Large intestine (tissue), 3 donors: ENCODE measurements around the gene COPS3. TPM values are rescaled to one million over a fixed set of nuclear protein-coding genes. Genes with fewer than 3 reads are reported as not detected.

Source experiments
- DNase-seq, 2 donors: peaks; one replicate each; pipeline versions ENCODE4 v3.0.0 to v3.0.0-alpha.2; 2013
- H3K27ac ChIP-seq: one replicate; pipeline ENCODE4 v1.5.1; 2013; ENCODE audit warnings: low read length
- H3K27me3 ChIP-seq: 2 replicates; pipeline ENCODE4 v1.6.1; 2013; ENCODE audit warnings: low read length; ENCODE audit not compliant: control insufficient read depth, insufficient read depth
- H3K36me3 ChIP-seq: 2 replicates; pipeline ENCODE4 v1.6.1; 2013; ENCODE audit warnings: low read length; ENCODE audit not compliant: control insufficient read depth, insufficient read depth
- H3K4me1 ChIP-seq: one replicate; pipeline ENCODE4 v1.6.1; 2013; ENCODE audit warnings: low read length; ENCODE audit not compliant: control insufficient read depth, insufficient read depth
- H3K4me3 ChIP-seq: one replicate; pipeline ENCODE4 v1.5.1; 2013; ENCODE audit warnings: low read length
- H3K9me3 ChIP-seq: one replicate; pipeline ENCODE4 v1.6.1; 2013; ENCODE audit warnings: mild to moderate bottlenecking, low read depth, low read length, moderate library complexity; ENCODE audit not compliant: control insufficient read depth
- WGBS: methylation state at CpG from one replicate; pipeline ENCODE4 v1.1.5; 2013; ENCODE audit warnings: low lambda C conversion rate; ENCODE audit not compliant: insufficient coverage; 5-methylcytosine and 5-hydroxymethylcytosine counted together
- polyA plus RNA-seq: library from polyadenylated mRNA; unstranded; fragments of 120-200 nt; gene quantifications from one replicate; pipeline ENCODE4 v1.2.1, GENCODE V29; 2013

The COPS3 gene
- polyA plus RNA-seq, 1 donor: 57.7 TPM

DNA sequence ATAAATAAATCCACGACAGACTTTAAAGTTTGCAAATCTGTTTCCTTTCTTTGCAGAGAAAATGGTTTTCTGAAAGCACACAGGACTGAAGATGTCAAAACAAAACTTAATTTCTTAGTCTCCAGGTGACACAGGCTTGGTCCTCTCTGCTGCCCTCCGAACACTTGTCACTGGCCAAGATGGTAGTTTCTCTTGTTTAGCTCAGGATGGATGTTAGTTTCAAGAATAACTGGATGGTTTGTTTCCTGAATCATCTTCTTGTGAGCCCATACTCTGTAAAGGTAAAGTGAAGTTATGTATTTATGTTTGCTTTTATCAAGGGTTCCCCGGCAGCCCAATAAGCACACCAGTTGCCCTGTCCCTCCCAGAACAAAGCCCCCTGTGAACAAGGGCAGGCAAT, 34.2 kb downstream of the COPS3 start:
- Histone ChIP-seq H3K36me3 (peaks cover 42% of the 10 kb centered on the region), H3K4me3 (no peak overlapping the region)

DNA sequence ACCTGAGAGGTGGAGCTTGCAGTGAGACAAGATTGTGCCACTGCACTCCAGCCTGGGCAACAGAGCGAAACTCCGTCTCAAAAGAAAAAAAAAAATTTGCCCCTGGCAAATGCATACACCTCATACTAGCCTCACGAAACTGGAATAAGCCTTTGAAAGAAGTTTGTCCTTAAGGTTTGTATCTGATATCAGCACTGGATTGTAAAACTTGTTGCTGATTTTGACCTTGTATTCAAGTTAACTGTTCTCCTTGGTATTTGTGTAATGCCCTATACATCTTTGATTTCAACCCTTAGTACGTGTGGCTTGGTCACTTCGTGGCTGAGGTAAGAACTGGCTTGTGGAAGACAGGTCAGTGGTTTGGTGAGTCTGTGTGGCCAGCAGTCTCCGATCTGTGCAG, 37.9 kb downstream of the COPS3 start:
- no peaks in the 10 kb centered on the region for H3K27me3 ChIP-seq
- no peak overlapping the region for H3K4me3 ChIP-seq
- H3K27ac ChIP-seq: no peak overlapping the region
- no peaks in the 10 kb centered on the region for H3K4me1 ChIP-seq
- DNase-seq: no peak
- H3K36me3 ChIP-seq: peaks cover 25% of the 10 kb centered on the region
- WGBS: no CpG with 5 or more reads among the region's 6 CpGs
- H3K9me3 ChIP-seq: no peaks in the 10 kb centered on the region

More for the DNA sequence above, 34.2 kb downstream of the COPS3 start:
- Histone ChIP-seq H3K9me3 (no peaks in the 10 kb centered on the region), H3K27ac (no peak overlapping the region), H3K27me3 (no peaks in the 10 kb centered on the region), H3K4me1 (no peaks in the 10 kb centered on the region)
- no peak for DNase-seq
- 100% methylated on average over 1 of the region's 3 CpGs for WGBS

DNA sequence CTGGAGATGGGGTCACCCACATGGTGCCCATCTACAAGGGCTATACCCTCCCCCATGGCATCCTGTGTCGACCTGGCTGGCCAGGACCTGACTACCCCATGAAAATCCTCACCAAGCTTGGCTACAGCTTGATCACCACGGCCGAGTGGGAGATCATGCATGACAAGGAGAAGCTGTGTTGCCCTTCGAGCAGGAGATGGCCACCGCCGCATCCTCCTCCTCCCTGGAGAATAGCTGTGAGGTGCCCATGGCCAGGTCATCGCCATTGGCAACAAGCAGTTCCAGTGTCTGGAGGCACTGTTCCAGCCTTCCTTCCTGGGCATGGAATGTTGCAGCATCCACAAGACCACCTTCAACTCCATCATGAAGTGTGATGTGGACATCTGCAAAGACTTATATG, 38.8 kb downstream of the COPS3 start:
- Histone ChIP-seq H3K4me3 (no peak overlapping the region), H3K9me3 (no peaks in the 10 kb centered on the region), H3K27ac (no peak overlapping the region), H3K4me1 (no peaks in the 10 kb centered on the region), H3K27me3 (no peaks in the 10 kb centered on the region), H3K36me3 (peaks cover 16% of the 10 kb centered on the region)
- WGBS: no CpG with 5 or more reads among the region's 7 CpGs
- DNase-seq: no peak

DNA sequence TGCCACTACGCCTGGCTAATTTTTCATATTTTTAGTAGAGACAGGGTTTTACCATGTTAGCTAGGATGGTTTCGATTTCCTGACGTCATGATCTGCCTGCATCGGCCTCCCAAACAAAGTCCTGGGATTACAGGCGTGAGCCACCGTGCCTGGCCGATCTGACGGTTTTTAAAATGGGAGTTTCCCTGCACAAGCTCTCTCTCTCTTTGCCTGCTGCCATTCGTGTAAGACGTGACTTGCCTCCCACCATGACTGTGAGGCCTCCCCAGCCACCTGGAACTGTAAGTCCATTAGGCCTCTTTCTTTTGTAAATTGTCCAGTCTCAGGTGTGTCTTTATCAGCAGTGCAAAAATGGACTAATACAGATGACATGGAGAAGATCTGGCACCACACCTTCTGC, 39.4 kb downstream of the COPS3 start:
- Histone ChIP-seq H3K4me1 (no peaks in the 10 kb centered on the region), H3K36me3 (peaks cover 10% of the 10 kb centered on the region), H3K4me3 (no peak overlapping the region), H3K9me3 (no peaks in the 10 kb centered on the region), H3K27ac (no peak overlapping the region), H3K27me3 (no peaks in the 10 kb centered on the region)
- no CpG with 5 or more reads among the region's 10 CpGs for WGBS
- no peak for DNase-seq

DNA sequence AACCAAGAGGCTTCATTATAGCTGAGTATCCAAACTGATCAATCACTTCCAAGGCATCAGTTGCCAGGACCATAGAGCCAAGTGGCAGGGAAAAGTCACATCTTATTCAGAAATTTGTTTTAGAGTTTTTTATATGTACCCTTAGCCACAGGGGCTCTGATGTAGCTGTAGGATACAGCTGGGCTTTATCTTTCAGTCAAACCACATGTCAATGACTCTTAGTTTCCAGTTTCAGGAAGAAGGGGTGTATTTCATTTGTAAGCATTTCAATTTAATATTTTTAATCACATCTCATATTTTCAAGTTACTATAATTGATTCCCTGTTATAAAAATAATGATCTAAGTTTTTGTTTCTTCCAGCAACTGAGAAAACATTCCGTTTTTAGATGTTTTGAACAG, 41.2 kb downstream of the COPS3 start:
- Histone ChIP-seq H3K4me1 (no peaks in the 10 kb centered on the region), H3K27me3 (no peaks in the 10 kb centered on the region), H3K27ac (no peak overlapping the region), H3K4me3 (no peak overlapping the region), H3K9me3 (no peaks in the 10 kb centered on the region), H3K36me3 (no peaks in the 10 kb centered on the region)
- DNase-seq: no peak
- no CpG with 5 or more reads among the region's 1 CpG for WGBS

DNA sequence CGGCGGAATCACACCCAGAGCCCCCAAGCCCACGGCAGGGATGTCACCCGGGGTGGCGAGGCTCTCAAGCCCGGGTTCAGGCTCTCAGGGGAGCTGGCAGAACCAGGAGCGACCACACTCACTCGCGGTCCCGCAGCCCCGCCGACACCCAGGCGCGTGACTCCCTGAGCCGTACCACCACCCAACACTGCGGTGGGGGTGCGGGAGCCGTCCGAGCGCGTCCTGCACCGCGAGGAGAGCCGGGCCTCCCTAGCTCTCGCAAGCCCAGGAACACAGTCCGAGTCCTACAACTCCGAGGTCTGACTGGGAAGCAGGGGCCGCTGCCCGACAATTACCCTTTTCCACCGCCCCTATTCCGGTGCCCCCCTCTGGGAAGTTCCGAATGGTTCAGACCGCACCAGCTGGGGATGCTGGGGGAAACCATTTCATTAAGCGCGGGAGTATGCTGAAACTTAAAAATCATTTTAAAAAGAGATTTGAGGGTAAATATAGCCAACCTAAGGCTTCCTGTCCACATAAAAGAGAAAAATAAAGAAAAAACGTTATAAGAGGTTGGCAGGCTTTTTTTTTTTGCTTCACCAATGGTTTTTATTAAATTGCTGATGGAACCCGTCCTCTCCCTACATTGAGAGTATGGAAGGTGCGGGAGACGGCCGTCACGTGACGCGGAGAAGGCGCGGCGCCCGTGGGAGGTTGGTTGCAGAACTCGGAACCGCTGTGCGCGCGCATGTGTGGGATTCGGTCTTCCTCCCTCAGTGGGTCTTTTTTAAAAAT, 43.8 kb downstream of the COPS3 start, which contains the start of gene FLCN:
TSS of gene FLCN (minus strand) at position 143 of the 774 bp plus-strand sequence. CDS start 9,031 bp downstream, outside the sequence.
- Histone ChIP-seq H3K4me3 (peak within 1 kb of the TSS; percentile 99), H3K27me3 (no peaks in the 10 kb centered on the region), H3K9me3 (no peaks in the 10 kb centered on the region), H3K36me3 (peaks cover 6% of the 10 kb centered on the region), H3K4me1 (peaks cover 6% of the 10 kb centered on the region), H3K27ac (peak within 1 kb of the TSS; percentile 97)
- WGBS: 0% methylated on average over 1 of the region's 53 CpGs
- DNase-seq: peak; percentile 84 to 92

DNA sequence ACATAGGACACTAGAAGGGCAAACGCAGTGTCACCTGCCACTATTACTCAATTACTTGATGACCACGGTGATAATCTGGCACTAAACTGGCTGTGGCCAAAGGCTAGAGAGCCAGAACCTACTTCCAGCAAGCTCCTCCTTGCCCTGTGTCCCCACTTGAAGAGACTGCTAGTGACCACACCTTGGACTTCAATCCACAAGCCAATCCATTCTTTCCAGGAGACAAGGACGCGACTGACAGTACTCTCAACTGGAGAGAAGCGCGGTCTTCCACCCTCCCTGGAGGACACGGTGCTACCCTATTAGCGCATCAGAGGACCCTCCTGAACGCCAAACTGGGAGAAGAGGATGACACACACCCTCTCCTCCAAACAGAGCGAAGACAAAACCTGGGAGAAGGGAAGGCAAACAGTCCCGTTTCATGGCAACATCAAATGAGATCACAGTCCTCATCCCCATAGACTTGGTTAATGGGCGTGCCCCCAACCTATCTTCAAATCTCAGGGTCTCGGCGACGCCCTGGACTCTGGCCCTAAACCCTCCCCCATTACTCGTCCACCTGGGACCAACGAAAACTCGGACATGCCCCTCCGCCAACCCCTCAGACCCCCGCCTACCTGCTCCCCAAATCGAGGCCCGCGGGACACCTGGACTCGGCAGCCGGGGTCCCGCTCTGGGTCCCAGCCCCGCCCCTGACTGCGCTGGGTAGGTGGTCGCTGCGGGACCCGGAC, 44.6 kb downstream of the COPS3 start:
- H3K4me3 ChIP-seq: peak overlapping the region; percentile 99
- H3K36me3 ChIP-seq: peaks cover 14% of the 10 kb centered on the region
- no CpG with 5 or more reads among the region's 31 CpGs for WGBS
- peak; percentile 70 to 74 for DNase-seq
- no peaks in the 10 kb centered on the region for H3K27me3 ChIP-seq
- peak overlapping the region; percentile 97 for H3K27ac ChIP-seq
- H3K9me3 ChIP-seq: no peaks in the 10 kb centered on the region
- peaks cover 14% of the 10 kb centered on the region for H3K4me1 ChIP-seq

DNA sequence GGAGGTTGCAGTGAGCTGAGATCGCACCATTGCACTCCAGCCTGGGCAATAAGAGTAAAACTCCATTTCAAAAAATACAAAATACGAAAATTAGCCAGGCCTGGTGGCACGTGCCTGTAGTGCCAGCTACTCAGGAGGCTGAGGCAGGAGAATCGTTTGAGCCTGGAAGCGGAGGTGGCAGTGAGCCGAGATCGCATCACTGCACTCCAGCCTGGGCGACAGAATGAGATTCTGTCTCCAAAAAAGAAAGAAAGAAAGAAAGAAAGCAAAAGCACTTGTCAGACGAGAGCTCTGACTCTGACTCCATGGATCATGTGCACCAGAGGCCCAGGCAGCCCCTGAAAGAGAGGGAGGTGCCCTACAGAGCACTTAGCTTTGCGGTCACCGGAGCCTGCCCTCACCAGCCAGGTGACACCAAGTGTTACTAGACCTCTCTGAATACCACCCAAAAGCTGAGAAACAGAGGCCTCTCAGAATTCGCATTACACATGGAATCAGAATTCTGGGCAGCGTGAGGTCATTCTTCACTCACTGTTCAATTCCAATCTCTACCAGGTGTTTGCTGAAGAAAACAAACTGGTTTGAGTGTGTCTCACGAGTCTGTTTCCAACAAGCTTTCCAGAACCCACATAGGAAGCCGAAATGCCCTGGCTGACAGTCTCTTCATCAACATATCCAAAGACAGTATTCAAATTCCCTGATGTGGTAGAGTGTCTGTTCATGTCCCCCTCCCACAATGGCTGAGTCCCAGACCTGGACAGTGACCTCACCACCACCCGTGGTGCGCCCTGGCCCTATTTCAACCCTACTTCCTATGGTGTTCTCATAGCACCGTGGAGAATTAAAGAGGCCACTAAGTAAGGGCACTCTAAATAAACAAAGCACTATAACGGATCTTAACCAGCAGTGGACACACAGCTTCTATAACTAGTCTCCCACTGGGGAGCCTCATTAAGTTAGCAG, 45.6 kb downstream of the COPS3 start:
- peaks cover 15% of the 10 kb centered on the region for H3K4me1 ChIP-seq
- peaks cover 23% of the 10 kb centered on the region for H3K36me3 ChIP-seq
- WGBS: no CpG with 5 or more reads among the region's 19 CpGs
- H3K9me3 ChIP-seq: no peaks in the 10 kb centered on the region
- DNase-seq: peak; percentile 63 to 79
- H3K27me3 ChIP-seq: no peaks in the 10 kb centered on the region
- H3K4me3 ChIP-seq: peak overlapping the region; percentile 99
- H3K27ac ChIP-seq: peak overlapping the region; percentile 97

DNA sequence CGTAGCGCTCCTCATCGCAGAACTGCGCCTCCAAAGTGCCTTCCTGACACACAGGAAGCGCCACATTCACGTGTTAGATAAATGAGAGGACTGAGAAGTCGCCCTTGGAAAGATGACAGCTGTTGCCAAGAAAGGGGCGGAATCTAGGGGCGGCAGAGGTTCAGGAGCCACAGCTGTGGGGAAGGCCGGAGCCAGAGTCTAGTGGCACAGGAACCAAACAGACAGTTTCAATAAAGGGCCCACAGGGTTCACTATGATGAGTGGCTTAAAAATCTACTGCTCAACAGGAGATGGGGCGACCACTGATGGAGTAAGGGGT, 48.8 kb downstream of the COPS3 start:
- Histone ChIP-seq H3K9me3 (no peaks in the 10 kb centered on the region), H3K27ac (peak overlapping the region; percentile 60), H3K27me3 (no peaks in the 10 kb centered on the region), H3K4me1 (peaks cover 15% of the 10 kb centered on the region), H3K4me3 (no peak overlapping the region), H3K36me3 (peaks cover 55% of the 10 kb centered on the region)
- no CpG with 5 or more reads among the region's 11 CpGs for WGBS
- no peak for DNase-seq
